ENCODE measurements around the gene PRLH.

- no peak for TF ChIP-seq POLR2A (IDR thresholded peaks at IDR 0.05; ENCODE audit: low read length)
- no peak for TF ChIP-seq GATA1 (IDR thresholded peaks at IDR 0.05; ENCODE audit: low read depth, low read length)
Measured at GRCh38 chr2:237601453-237602116, 35.2 kb downstream of the PRLH start.

Measured in erythroblast (primary cell).